ENCODE data around the gene LAMA1.
"Not testable (repeated sequence)": the region's sequence is repeated elsewhere in the genome, so short reads cannot be mapped to it uniquely, and the experiment has no call there.

The LAMA1 gene

DNA sequence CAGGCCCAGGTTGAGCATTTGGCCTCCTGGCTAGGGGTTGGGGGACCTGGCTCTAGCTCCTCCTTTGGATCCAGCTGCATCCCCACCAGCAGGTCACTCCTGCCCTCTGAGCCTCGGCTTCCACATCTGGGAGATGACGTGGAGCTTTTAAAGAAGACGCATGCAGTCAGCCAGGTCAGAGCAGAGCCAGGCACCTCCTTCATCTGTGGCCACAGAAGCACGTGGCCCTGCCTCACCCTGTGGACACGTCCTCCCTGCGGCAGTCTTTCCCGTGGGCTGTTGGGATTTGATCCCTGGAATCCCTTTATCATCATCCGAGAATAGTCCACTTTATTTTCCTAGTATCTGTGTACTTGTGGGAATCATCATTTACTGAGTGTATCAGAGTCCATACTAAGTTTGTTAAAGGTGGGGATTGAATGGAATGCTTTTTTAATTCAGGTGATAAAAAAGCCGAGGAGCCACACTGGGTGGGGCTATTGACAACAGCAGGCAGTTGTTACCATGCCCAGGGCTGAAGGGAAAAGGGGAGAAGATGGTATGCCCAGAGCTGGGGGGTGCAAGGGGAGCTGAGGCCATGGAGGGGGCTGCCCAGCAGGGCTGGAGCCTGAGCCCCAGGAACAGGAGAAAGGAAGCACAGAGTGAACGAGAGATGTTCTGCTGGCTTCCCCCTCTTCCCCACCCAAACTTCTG lies 170.1 kb downstream of the LAMA1 start:
- no peak for DNase-seq

DNA sequence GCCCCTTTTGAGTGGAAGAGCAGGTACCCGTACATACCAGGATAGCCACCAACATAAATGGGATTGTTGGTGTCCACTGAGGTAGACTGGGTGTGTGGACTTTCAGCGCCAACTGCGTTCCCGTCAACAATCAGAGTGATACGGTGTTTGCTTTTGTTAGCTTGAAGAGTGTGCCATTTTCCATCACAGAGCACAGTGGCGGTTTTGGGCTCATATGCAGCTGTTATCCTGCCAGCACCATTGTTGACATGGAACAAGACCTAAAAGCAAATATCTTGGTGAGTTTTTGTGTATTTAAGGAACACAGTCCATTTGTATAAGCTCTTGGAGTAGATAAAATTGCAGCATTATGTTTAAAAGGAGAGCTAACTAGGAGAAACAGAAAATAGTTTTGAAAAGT lies 174.5 kb downstream of the LAMA1 start:
- no peak for DNase-seq

DNA sequence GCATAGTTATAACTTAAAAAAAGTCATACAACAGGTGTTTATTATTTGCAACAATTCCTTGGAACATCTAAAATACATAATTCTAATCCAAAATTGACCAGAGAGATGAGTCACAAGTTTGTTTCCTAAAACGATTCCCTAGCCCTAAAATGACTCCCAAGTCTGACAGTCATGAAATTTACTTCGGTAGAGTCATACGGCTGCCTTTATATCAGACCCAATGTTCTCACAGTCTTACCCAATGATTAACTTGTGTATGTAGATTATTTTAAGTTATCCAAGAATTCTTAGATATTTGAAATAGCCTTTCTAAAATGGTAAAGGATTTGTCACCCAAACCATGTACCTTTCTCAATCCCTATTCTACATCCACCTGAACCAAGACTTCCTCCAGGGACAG lies 174.9 kb downstream of the LAMA1 start:
- DNase-seq: no peak

DNA sequence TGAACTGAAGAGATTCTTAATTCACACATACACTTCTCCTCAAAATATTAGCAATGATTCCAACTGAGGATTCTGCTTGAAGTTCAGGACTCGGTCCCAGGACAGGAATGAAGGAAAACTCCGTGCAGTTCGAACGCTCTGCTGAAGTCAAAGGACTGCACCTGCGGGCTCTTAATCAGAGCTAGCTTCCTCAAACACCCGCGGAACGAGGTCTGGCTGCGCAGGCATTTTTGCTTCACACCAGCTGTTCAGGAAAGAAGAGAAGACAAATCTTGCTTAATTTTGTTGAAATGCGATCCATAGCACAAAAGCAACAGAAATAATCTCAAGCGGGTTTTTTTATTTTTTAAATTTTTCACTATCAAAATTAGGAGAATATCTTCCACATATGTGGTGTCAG lies 175.6 kb downstream of the LAMA1 start:
- DNase-seq: no peak

DNA sequence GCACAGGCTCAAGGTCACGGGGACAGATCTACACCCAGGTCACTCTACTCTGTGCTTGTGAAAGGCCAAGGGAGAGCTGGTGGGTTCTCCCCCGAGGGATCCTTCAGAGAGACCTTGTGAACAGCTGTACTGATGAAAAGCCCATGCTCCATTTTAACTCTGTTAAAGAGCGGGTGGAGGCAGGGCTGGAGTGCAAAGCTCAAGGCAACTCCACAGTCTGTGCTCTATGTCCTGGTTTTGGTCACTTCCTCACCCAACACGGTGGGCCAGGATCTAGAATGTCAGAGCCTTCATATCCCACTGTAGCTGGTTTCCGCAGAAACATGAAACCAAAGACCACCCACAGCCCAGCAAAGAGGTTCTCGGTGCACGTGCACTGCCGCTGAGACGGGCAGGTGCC lies 177.1 kb downstream of the LAMA1 start:
- no peak for DNase-seq

DNA sequence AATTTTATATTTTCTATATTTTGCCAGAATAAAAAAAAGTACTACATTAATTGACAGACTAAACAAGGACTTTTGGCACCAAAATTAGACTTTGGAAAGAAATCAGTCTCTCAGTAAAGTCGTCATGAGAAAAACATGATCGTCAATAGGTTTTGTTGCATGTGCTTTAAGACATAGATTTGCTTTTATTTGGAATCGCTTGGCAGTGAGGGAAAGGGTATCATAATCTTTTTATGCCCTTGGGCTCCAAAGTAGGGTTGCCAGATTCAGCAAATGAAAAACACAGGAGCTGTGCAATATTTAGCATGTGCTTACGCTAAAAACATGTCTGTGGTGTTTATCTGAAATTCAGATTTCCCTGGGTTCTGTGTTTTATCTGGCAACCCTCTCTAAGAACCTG lies 177.6 kb downstream of the LAMA1 start:
- no peak for DNase-seq

DNA sequence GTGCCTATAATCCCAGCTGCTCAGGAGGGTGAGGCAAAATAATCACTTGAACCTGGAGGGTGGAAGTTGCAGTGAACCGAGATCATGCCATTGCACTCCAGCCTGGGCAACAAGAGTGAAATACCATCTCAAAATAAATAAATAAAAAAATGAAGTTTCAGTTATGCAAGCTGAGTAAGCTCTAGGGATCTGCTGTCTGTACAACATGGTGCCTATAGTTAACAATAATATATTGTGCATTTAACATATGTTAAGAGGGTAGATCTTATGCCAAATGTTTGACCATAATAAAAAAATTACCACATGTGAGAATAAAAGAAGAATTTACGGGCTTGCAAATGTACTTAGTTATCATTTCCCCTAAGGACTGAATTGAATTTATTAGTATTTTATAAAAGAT lies 179.2 kb downstream of the LAMA1 start:
- DNase-seq: not testable (repeated sequence)

DNA sequence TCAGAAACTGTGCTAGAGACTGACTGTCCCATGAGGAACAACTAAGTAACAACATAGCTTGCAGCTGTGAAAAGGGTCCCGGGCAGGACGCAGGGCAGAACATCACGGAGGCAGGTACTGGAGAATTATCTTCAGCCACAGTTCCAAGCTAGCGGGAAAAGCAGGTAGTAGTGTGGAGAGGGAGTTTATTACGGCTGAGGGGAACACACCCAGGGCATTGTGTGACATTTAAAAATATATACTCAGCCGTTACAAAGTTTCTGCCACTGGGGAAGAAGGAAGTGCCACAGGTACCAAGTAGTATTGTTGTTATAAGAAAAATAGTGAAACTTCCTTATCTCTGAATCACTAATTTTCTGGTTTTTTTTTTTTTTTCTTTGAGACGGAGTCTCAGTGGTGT lies 179.6 kb downstream of the LAMA1 start:
- DNase-seq: no peak

DNA sequence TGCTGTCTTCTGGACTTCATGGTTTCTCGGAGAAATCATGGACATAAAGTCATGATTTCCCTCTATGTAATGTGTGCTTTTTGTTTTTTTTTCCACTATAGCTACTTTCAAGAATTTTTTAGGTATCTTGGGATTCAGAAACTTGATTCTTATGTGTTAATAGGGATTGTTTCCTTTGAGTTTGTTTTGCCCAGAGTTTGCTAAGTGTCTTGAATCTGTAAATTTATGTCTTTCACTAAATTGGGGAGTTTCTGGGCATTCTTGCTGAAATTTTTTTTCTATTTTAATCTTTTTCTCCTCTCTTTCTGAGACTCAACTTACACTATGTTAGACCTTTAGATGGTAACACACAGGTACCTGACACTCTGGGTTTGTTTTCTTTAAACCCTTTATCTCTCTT lies 182.7 kb downstream of the LAMA1 start:
- no peak for DNase-seq

DNA sequence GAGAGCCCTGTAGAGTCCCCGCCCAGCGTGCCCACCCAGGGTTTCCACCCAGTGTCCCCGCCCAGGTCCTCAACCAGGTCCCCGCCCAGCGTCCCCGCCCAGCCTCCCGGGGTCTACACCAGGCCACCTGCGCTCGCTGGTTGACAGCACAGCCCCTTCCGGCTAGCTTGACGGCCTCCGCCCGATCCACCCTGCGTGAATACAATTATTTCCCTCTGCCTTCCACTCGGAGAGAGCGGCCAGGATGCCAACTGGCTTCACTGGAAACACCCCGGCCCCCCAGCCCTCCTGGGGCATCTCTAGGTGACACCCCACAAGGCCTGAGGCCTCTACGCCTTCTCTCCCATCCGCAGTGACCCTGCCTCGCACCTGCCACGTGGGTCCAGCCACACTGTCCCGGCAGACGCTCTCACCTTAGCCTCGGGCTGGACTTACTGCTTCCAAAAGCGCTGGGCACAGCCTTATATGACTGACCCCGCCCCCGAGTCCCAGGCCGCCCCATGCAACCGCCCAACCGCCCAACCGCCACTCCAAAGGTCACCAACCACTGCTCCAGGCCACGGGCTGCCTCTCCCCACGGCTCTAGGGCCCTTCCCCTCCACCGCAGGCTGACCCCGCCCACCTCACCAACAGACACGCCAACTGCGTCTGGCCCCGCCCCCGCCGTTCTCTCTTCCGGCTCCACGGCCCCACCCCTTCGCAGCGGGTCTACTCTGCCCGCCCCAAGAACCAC lies 188.1 kb downstream of the LAMA1 start:
- DNase-seq: no peak

DNA sequence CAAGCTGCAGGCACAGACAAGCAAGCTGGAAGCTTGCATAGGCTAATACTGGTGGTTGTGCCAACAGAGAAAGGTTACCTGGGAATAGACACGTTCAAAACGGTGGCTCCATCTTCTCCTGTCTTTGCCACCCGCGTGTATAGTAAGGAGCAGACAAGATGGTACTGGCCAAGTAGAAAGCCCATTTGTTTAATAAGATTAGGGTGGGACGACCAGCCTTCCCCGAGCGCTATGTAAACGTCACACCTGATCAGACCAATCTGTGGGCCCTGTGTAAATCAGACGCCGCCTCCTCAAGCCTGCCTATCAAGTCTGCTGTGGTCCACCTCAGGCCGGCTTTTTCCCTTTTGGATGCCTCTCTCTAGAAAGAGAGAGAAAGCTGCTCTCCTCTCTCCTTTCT lies 189.2 kb downstream of the LAMA1 start:
- DNase-seq: no peak

DNA sequence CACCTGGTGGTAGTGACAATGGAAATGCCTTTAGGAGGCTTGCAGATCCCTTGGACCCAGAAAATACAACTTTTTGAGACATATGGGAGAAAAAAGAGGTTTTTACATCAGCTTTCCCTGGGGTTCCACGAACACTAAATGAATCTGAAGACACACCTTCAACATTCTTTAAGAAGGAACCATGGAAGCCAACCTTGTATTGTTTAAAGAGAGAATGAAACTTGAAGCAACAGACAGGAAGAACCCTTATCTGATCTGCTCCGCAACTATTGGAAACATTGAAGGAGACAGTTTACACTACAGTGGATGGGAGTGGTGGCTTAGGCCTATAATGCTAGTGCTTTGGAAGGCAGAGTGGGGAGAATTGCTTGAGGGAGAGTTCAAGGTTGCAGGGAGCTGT lies 190.4 kb downstream of the LAMA1 start:
- no peak for DNase-seq

DNA sequence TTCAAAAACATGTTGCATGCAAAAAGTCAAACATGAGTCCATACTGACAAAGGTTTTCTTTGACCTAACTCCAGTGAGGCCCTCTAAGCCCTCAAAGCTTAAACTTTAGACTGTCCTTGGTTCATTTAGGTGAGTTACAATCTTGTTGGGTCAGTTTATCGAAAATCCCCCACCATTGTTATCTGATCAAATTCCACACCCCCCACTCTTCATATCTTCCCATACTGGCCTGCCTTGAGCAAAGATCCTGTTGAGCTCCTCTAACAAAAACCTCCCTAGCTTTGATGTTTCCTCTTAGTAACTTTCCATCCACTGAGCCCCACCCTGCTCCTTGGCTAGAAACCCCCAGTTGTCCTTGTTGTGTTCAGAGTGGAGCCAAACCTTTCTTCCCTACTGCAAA lies 194.4 kb downstream of the LAMA1 start:
- DNase-seq: no peak

DNA sequence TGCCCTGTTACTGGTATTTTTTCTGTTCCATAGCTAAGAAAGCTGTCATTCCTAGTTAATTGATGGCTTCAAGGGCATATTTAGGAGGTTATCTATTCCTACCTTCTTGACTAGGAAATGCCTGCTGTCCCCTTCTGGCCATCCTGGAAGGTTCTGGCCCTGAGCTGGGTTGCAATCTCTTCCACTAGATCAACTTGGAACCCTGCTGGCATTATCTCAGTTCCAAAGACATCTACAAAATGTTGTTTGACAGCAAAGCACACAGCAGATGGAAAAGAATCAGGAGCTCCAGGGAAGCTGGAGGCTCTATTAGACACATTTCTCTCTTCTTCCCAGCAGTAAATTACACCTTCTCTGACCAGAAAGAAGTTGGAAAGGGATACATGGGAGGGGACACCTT lies 196.0 kb downstream of the LAMA1 start:
- no peak for DNase-seq

DNA sequence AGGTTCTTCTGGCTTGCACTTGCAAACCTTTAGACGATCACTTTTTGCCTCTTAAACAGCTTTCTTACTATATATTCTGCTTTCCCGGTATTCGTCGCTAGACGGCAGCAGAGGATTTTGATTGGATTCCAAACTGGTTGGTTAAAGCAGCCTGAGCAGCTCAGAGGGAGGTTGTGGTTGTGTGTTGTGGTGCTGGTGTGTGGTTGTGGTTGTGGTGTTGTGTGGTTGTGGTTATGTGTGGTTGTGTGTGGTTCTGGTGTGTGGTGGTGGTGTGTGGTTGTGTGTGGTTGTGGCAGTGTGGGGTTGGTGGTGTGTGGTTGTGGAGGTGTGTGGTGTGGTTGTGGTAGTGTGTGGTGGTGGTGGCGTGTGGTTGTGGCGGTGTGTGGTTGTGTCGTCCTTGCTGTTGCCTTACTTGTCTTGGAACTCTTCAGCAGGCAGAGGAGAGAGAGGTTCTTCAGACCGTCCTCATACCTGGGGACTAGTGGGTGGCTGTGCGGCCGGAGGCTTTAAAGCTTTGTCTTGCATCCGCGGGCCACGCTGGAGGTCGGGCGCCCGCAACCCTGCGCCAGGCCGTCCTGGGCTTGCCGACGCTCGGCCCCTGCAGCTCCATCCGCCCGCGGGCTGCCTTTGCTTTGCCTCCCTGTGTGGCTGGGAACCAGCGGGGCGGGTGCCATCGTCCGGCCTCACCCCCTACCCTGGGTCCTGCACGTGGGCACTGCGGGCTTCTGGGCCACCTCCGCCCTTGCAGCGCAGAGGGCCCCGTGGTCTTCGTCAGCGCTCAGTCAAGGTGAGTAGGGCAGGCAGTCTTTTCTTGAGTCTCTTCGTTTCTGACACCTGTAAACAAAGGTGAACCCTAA lies 197.3 kb downstream of the LAMA1 start:
- DNase-seq: no peak

DNA sequence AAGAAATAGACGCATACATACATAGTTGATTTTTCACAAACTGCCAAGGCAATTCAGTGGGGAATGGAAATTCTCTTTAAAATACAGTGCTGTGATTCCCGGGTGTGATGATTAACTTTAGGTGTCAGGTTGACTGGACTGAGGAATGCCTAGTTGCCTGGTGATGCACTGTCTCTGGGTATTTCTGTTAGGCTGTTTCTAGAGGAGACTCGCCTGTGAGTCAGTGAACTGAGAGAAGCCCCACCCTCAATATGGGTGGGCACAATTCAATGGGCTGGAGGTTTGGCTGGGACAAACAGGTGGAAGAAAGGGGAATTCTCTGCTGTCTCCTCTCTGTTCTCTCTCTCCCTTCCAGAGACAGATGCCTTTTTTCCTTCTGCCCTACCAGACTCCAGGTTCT lies 200.5 kb downstream of the LAMA1 start:
- DNase-seq: no peak

DNA sequence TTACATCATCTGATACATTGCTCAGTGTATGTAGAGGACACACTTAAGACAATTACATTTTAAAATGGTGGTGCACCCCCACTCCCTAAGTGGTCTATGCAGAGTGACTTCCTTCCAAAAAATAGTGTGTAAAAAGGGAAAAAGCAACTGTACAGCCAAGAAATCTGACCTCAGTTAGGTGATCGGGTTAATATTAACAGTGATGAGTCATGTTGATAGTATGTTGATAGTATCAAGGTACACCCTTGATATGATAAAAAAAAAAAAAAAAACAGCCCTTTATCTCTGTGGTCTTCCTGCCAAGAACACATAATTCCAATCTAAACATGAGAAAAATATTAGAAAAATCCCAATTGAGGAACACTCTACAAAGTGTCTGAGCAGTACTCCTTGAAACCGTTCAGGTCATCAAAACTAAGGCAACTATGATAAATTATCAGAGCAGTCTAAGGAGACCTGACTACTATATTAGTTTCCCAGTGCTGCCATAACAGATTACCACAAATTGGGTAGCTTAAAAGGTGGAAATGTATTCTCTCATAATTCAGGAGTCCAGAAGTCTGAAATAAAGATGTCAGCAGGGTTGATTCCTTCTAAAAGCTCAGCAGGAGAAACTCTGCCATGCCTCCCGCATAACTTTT lies 216.2 kb downstream of the LAMA1 start:
- DNase-seq: no peak

DNA sequence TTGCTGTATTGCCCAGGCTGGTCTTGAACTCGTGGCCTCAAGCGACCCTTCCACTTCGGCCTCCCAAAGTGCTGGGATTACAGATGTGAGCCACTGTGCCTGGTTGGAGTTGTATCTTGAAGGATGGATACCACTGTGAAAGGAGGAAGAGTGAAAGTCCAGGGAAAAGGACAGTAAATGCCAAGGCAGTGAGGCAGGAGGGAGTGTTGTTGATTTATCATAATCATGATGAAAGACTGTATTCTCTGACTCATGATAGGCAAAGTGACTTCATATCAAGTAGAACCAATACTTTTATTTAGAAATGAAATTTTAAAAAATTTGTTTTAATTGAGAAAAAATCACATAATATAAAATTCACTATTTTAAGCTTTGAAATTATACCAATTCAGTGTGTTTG lies 225.8 kb downstream of the LAMA1 start:
- DNase-seq: no peak

Data from CD4-positive, alpha-beta T cell treated with Interleukin-21 for 1 hour (primary cell).